Psoas muscle (tissue), 8 donors: ENCODE results near the gene KLK8. TPM values are rescaled to one million over a fixed set of nuclear protein-coding genes. Genes with fewer than 3 reads are reported as not detected.

Experiments used
- ATAC-seq, 4 donors: fragments of 200-7000 bp; cut with Tn5 transposase; one replicate each; pipeline ENCODE4 v1.9.1; 2020; ENCODE audit warnings: moderate library complexity in 3 of 4, mild to moderate bottlenecking in 2 of 4
- DNase-seq, 2 donors: peaks; one replicate each; pipeline ENCODE4 v3.0.0-alpha.2; 2020
- H3K27ac ChIP-seq: fragments of 200-600 bp; one replicate; pipeline ENCODE4 v1.8.0; 2022
- H3K27me3 ChIP-seq, 3 donors: fragments of 200-600 bp in 1 of 3; one replicate each; pipeline versions ENCODE4 v1.6.1 to v1.8.0; 2013 to 2022; ENCODE audit warnings: low read length in 2 of 3, mild to moderate bottlenecking in 2 of 3, moderate library complexity in 1 of 3; ENCODE audit not compliant: insufficient read depth in 3 of 3
- H3K36me3 ChIP-seq, 2 donors: fragments of 200-600 bp in 1 of 2; one replicate each; pipeline versions ENCODE4 v1.6.1 to v1.8.0; 2013 to 2022; ENCODE audit warnings: low read depth in 1 of 2, mild to moderate bottlenecking in 1 of 2, moderate library complexity in 1 of 2; ENCODE audit not compliant: insufficient read depth in 1 of 2
- H3K4me1 ChIP-seq: fragments of 200-600 bp; one replicate; pipeline ENCODE4 v1.8.0; 2022
- H3K4me3 ChIP-seq: fragments of 200-600 bp; one replicate; pipeline ENCODE4 v1.8.0; 2022; ENCODE audit warnings: mild to moderate bottlenecking
- H3K9me3 ChIP-seq: fragments of 200-600 bp; one replicate; pipeline ENCODE4 v1.8.0; 2022
- WGBS, 3 donors: extraction: QIAGEN DNeasy Blood & Tissue Kit; methylation state at CpG; one replicate each; pipeline versions ENCODE4 v1.1.6 to v1.1.7; 2013; 5-methylcytosine and 5-hydroxymethylcytosine counted together
- intact Hi-C, 2 donors: fragments of 100-400 bp; cut with DNase I; formaldehyde crosslinking; loops; one replicate each; pipeline versions ENCODE4 v1.11.0 to v1.14.2; 2022
- polyA plus RNA-seq, 3 donors: library from polyadenylated mRNA; stranded (reverse); fragments of 200-250 nt; gene quantifications; one replicate each; pipeline ENCODE4 v1.2.3, GENCODE V29; 2013
- total RNA-seq, 4 donors: library from RNA; stranded (reverse); fragmentation: NEBNext Ultra II Directional in 2 of 4; extraction: Animal tissue kit (Norgen Biotek cat#: 25700) in 2 of 4; gene quantifications; one replicate each; pipeline versions ENCODE4 v1.2.1 to v1.2.4, GENCODE V29; 2021 to 2023
- TF ChIP-seq, protein P1 (sequence below): fragments of 200-600 bp; IDR thresholded peaks from one replicate; pipeline ENCODE4 v1.8.0; 2022; ENCODE audit warnings: antibody characterized with exemption
- donor health status: healthy with polysubstance abuse.
- donor health status: DM: no; HTN: no; CAD: no; lungs with moderate emphysema.
- donor health status: Bipolar disorder and iron deficiency.
- donor health status: healthy.
- donor health status: DM: yes; HTN: yes; CAD: no.
- donor health status: DM: no; HTN: no; CAD: no.
- donor health status: DM: no; HTN: no; CAD: no.
- donor health status: DM: yes; HTN: yes; CAD: no.

Gene KLK8
- total and polyA plus RNA-seq, 7 donors: 0.09 to 0.76 TPM; not detected in 5

DNA sequence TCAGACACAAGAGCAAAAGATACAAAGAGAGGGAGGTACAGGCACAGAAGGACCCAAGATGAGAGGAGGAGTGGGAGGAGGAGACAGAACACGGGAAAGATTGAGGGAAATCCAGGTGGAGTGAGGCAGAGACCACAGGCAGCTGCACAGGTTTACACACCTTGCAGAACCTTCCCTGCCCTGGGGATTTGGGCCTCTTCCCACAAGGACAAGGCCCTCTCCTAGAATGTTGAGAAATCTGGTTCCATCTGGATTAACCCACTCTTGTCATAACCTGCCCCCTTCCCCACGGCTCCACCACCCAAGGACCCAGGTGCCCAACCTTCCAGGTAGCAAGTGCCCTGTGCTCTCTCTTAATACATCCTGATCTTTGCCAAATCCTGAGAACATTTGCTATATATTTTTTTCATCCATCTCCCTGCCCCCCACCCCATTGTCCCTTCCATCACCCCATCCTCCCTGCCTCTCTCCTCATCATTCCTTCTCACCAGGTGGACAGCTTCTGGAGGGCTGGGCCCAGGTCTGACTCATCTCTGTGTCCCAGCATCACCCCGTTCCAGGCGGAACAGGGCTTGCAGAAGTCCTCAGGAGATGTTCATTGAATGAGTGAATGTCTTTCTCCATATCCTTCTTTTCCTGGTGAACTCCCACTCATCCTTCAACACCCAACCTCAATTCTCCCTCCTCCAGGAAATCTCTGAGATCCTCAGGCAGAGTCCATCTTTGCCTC, 8.8 kb upstream of the KLK8 start:
- Histone ChIP-seq H3K36me3 (no peaks in the 10 kb centered on the region), H3K27ac (no peak overlapping the region), H3K4me1 (no peaks in the 10 kb centered on the region), H3K27me3 (peaks cover 0 to 17% (median 0%) of the 10 kb centered on the region in 3 donors), H3K9me3 (no peaks in the 10 kb centered on the region), H3K4me3 (no peak overlapping the region)
- ATAC-seq (no peak), DNase-seq (no peak)
- TF ChIP-seq, protein P1, sequence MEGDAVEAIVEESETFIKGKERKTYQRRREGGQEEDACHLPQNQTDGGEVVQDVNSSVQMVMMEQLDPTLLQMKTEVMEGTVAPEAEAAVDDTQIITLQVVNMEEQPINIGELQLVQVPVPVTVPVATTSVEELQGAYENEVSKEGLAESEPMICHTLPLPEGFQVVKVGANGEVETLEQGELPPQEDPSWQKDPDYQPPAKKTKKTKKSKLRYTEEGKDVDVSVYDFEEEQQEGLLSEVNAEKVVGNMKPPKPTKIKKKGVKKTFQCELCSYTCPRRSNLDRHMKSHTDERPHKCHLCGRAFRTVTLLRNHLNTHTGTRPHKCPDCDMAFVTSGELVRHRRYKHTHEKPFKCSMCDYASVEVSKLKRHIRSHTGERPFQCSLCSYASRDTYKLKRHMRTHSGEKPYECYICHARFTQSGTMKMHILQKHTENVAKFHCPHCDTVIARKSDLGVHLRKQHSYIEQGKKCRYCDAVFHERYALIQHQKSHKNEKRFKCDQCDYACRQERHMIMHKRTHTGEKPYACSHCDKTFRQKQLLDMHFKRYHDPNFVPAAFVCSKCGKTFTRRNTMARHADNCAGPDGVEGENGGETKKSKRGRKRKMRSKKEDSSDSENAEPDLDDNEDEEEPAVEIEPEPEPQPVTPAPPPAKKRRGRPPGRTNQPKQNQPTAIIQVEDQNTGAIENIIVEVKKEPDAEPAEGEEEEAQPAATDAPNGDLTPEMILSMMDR: no peak
- intact Hi-C loops: no loop called here
- 63 to 68% (median 67%) methylated on average over 4 of the region's 4 CpGs for WGBS, 3 donors

DNA sequence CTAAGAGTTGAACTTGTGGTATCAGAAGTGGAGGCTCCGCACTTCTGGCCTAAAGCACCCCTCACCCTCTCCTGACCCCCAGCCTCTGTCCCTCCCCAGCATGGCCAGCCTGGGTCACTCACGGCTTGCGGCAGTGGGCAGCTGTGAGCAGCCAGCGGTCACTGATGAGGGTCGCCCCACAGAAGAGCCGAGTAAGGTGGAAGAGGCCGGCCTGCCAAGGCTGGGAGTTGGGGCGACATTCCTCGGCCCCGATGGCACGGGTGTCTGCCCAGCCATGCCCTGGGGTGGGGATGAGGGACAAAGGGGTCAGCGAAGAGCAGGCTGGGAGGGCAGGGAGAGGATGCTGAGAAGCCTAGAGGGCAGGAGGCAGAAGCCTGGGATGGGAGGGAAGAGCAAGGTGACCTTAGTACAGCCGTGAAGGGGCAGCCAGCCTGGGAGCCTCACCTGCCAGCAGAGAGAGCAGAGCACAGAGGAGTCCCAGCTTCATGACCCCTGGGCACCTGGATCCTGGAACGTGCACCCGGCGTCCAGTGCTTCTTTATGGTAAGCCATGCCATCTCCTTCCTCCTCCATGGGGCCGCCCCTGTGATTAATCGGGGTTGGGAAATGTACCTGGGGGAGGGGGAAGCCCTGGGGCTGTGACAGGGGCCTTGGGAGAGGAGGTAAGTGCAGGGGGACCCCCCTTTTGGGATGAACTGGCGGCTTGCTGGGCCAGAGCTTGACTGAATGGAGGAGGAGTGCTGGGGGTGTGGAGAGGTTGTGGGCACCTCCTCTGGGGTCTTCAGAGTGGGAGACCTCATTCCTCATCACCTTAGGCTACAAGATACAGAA, 7.9 kb upstream of the KLK8 start:
- TF ChIP-seq, protein P1: no peak
- ATAC-seq (no peak), DNase-seq (no peak)
- Histone ChIP-seq H3K36me3 (no peaks in the 10 kb centered on the region), H3K4me1 (no peaks in the 10 kb centered on the region), H3K4me3 (no peak overlapping the region), H3K27me3 (peaks cover 0 to 8% (median 0%) of the 10 kb centered on the region in 3 donors), H3K27ac (no peak overlapping the region), H3K9me3 (no peaks in the 10 kb centered on the region)
- WGBS, 3 donors: 64 to 68% (median 67%) methylated on average over 19 of the region's 19 CpGs
- intact Hi-C loops: no loop called here

DNA sequence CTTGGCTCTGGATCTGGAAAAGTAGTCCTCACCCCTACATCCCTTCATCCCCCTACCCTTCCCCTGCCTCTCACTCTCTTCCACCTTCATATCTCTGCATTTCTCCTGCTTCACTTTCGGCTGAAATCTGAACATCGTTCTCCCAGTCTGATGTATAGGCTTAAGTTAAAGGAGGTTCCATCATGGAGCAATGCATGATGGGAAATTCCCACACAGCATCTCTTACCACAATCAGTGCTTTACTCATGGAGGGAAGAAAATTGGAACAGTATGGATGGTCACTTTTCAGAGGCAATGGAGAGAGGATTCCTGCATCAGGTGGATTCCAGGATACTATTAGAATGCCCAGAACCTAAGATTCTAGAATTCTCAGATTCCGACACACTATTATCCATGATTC, 6.1 kb upstream of the KLK8 start:
- TF ChIP-seq, protein P1: no peak
- intact Hi-C loops: no loop called here
- ATAC-seq (no peak), DNase-seq (no peak)
- Histone ChIP-seq H3K27ac (no peak overlapping the region), H3K4me3 (no peak overlapping the region), H3K27me3 (peaks cover 0 to 4% (median 0%) of the 10 kb centered on the region in 3 donors), H3K9me3 (no peaks in the 10 kb centered on the region), H3K4me1 (no peaks in the 10 kb centered on the region), H3K36me3 (no peaks in the 10 kb centered on the region)
- WGBS, 3 donors: 82 to 85% (median 84%) methylated on average over 3 of the region's 3 CpGs

DNA sequence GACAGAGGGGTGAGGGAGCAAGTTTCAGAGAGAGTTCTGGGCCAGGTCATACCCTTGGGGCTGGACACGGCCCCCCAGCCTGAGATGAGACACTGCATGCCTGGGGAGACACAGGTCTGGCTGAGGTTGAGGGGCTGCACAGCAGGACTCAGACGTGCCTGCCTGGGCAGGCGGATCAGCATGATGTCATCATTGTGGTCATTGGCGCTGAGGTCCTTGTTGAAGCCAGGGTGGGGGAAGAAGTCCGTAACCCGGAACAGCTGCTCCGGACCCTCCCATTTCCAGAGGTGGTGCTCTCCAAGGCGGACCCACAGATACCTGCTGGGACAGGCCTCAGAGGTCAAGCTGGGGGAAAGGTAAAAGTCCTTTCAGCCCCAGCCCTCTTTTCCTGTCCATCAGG, 5.0 kb upstream of the KLK8 start:
- WGBS, 3 donors: 42 to 46% (median 45%) methylated on average over 8 of the region's 8 CpGs
- DNase-seq (no peak), ATAC-seq (no peak)
- Histone ChIP-seq H3K27ac (no peak overlapping the region), H3K27me3 (peaks cover 0 to 6% (median 3%) of the 10 kb centered on the region in 3 donors), H3K9me3 (no peaks in the 10 kb centered on the region), H3K4me3 (no peak overlapping the region), H3K4me1 (no peaks in the 10 kb centered on the region), H3K36me3 (no peaks in the 10 kb centered on the region)
- intact Hi-C loops: no loop called here
- TF ChIP-seq, protein P1: no peak
